ENCODE data around the gene GMCL2.

The GMCL2 gene

DNA sequence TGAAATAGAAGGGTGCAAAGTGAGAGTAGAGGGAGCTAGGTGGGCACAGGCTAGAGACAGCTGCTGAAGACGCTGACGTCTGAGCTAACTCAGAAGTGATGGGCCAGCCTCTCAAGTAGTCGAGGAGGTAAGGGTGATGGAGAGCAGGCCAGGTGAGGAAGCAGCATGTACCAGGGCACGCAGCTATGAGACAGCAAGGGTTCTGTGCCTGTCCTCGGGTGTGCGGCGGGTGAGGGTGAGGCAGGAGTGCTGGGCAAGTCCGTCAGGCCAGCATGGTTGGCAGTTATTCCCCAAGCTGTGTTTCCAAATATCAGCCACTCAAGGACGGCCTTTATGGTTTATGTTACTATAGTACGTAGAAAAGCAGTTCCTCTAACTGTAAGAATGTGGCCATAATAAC, 50.2 kb downstream of the GMCL2 start:
- Mint-ChIP-seq H3K27me3 (no peaks in the 10 kb centered on the region), H3K4me1 (peaks cover 6% of the 10 kb centered on the region), H3K27ac (no peak overlapping the region), H3K9me3 (no peaks in the 10 kb centered on the region), H3K4me3 (no peak overlapping the region), H3K36me3 (ENCODE audit: low read depth) (peaks cover 31% of the 10 kb centered on the region)
- DNase-seq (no peak), ATAC-seq (no peak)

Data from activated naive CD8-positive, alpha-beta T cell treated with anti-CD3 and anti-CD28 coated beads, Interleukin-2, amount 50 U/mL, for 24 hours (primary cell).